Measurements from ENCODE around the gene AGPAT2.

GRCh38 chr9:136629001-136629878 lies 58.0 kb downstream of the AGPAT2 start:
- no peak for TF ChIP-seq CTCF (IDR thresholded peaks at IDR 0.05)
- TF ChIP-seq EP300 (IDR thresholded peaks at IDR 0.05), result no peak

Measured in gastroesophageal sphincter (tissue), 3 donors.